Nephron progenitor cell (in vitro differentiated cells): ENCODE data around the gene GDA.

ENCODE experiments used
- DNase-seq: peaks from one replicate; pipeline ENCODE4 v3.0.0; 2021
- H3K27ac Mint-ChIP-seq: 2 replicates; pipeline ENCODE4 v1.8.0; 2021; ENCODE audit warnings: mild to moderate bottlenecking, moderate library complexity, mixed read lengths
- H3K27me3 Mint-ChIP-seq: 2 replicates; pipeline ENCODE4 v1.8.0; 2021; ENCODE audit warnings: mild to moderate bottlenecking, low read depth, mixed read lengths; ENCODE audit not compliant: poor library complexity
- H3K36me3 Mint-ChIP-seq: 2 replicates; pipeline ENCODE4 v1.8.0; 2021; ENCODE audit warnings: low read depth, mixed read lengths
- H3K4me1 Mint-ChIP-seq: 2 replicates; pipeline ENCODE4 v1.8.0; 2021; ENCODE audit warnings: mixed read lengths
- H3K4me3 Mint-ChIP-seq: 2 replicates; pipeline ENCODE4 v1.8.0; 2021; ENCODE audit warnings: mild to moderate bottlenecking, moderate library complexity, mixed read lengths
- H3K9me3 Mint-ChIP-seq: 2 replicates; pipeline ENCODE4 v1.8.0; 2021; ENCODE audit warnings: mild to moderate bottlenecking, moderate library complexity, mixed read lengths
- TF ChIP-seq, protein P1 (sequence below): fragments of 200-600 bp; sonication (generic); IDR thresholded peaks from 2 replicates; pipeline ENCODE4 v1.5.0; 2021; ENCODE audit warnings: antibody characterized with exemption

The GDA gene

DNA sequence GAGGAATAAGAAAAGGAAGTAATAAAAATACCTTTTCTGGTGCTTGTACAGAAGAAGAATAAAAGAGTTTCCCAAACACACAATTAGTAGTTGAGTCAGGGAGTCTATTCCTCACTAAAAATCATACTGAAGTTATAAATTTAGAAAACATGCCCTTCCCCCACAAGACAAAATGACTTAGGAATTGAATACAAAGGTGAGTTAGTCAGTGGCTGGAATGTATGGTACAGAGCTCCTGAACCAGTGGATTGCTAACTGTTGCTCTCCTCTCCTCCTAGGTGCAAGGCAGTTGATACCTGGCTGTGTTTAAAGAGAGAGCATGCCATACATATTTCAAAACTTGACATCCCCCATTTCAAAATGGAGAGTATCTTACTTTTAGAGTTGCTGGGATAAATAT lies 1.9 kb downstream of the GDA start:
- no peak overlapping the region for H3K4me3 Mint-ChIP-seq
- no peak for DNase-seq
- H3K27ac Mint-ChIP-seq: no peak overlapping the region
- peaks cover 72% of the 10 kb centered on the region for H3K27me3 Mint-ChIP-seq
- no peaks in the 10 kb centered on the region for H3K36me3 Mint-ChIP-seq
- H3K4me1 Mint-ChIP-seq: peaks cover 15% of the 10 kb centered on the region
- TF ChIP-seq, protein P1, sequence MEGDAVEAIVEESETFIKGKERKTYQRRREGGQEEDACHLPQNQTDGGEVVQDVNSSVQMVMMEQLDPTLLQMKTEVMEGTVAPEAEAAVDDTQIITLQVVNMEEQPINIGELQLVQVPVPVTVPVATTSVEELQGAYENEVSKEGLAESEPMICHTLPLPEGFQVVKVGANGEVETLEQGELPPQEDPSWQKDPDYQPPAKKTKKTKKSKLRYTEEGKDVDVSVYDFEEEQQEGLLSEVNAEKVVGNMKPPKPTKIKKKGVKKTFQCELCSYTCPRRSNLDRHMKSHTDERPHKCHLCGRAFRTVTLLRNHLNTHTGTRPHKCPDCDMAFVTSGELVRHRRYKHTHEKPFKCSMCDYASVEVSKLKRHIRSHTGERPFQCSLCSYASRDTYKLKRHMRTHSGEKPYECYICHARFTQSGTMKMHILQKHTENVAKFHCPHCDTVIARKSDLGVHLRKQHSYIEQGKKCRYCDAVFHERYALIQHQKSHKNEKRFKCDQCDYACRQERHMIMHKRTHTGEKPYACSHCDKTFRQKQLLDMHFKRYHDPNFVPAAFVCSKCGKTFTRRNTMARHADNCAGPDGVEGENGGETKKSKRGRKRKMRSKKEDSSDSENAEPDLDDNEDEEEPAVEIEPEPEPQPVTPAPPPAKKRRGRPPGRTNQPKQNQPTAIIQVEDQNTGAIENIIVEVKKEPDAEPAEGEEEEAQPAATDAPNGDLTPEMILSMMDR: no peak
- peaks cover 4% of the 10 kb centered on the region for H3K9me3 Mint-ChIP-seq

DNA sequence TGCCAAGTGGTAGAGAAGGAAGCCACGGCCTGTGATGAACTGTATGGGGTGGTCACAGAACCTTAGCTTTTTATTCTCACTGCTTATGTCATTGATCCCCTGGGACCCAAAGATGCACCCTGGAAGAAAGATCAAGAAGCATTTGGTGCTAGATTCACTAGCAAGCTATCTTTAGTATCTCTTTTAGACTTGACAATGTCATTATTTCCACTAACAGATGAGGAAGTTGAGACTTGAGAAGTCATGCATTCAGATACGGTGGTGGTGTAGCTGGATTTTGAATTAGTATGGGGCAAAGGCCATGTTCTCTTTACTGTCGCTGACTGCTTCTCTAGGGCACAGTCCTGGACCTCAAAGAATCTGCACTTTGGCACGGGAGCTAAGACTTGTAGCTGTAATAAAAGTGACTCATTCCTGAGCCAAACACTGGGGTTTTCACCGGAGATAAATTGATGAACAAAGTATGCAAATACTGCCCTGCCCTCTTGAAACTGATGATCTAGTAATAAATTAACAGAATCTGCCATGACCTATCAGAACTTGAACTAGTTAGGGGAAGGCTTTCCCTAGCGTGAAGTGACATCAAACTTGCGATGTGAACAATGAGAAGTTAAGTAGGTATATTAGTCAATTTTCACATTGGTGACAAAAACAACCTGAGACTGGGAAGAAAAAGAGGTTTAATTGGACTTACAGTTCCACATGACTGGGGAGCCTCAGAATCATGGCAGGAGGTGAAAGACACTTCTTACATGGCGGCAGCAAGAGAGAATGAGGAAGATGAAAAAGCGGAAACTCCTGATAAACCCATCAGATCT lies 5.4 kb downstream of the GDA start:
- TF ChIP-seq, protein P1: no peak
- Mint-ChIP-seq H3K4me1 (peaks cover 6% of the 10 kb centered on the region), H3K9me3 (peaks cover 4% of the 10 kb centered on the region), H3K36me3 (no peaks in the 10 kb centered on the region), H3K27ac (no peak overlapping the region), H3K4me3 (no peak overlapping the region), H3K27me3 (peaks cover 36% of the 10 kb centered on the region)
- no peak for DNase-seq

DNA sequence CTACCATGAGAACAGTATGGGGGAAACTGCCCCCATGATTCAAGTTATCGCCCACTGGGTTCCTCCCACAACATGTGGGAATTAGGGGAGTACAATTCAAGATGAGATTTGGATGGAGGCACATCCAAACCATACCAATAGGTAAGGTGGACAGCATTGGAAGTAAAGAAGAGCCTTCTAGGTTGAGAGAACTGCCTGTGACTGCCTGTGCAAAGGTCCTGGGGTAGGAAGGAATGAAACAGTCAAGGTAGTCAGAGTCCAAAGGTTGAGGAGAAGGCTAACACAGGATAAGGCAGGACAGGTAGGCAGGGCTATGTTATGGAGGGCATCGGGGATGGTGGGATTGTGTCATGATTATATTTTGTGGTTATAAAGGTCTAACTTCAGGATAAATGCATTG lies 6.1 kb downstream of the GDA start:
- no peaks in the 10 kb centered on the region for H3K36me3 Mint-ChIP-seq
- no peak overlapping the region for H3K27ac Mint-ChIP-seq
- H3K27me3 Mint-ChIP-seq: peaks cover 30% of the 10 kb centered on the region

DNA sequence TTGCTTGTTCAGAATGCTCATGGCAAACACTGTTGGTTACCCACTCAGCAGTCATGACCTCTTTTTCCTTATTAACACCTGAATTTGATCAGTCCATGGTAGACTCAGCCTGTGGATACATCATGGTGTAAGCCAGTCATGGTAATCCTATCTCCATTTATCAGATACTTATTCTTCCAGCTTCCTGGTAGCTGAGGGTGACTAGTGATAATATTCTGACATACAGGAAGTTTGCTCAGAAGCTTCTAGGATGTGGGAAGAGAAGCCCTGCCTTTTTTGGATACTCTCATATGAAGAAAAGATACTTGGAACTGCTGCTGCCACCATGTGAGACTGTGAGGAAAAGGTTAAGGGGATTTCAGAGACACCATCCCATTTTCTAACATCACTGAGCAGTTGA lies 7.3 kb downstream of the GDA start:
- TF ChIP-seq, protein P1: no peak
- H3K4me1 Mint-ChIP-seq: no peaks in the 10 kb centered on the region
- H3K9me3 Mint-ChIP-seq: peaks cover 4% of the 10 kb centered on the region
- peaks cover 17% of the 10 kb centered on the region for H3K27me3 Mint-ChIP-seq
- no peak overlapping the region for H3K4me3 Mint-ChIP-seq
- H3K36me3 Mint-ChIP-seq: no peaks in the 10 kb centered on the region
- DNase-seq: no peak
- no peak overlapping the region for H3K27ac Mint-ChIP-seq

More for the DNA sequence above, 6.1 kb downstream of the GDA start:
- H3K4me1 Mint-ChIP-seq: peaks cover under 1% of the 10 kb centered on the region
- H3K9me3 Mint-ChIP-seq: peaks cover 4% of the 10 kb centered on the region
- TF ChIP-seq, protein P1: no peak
- DNase-seq: no peak
- H3K4me3 Mint-ChIP-seq: no peak overlapping the region

DNA sequence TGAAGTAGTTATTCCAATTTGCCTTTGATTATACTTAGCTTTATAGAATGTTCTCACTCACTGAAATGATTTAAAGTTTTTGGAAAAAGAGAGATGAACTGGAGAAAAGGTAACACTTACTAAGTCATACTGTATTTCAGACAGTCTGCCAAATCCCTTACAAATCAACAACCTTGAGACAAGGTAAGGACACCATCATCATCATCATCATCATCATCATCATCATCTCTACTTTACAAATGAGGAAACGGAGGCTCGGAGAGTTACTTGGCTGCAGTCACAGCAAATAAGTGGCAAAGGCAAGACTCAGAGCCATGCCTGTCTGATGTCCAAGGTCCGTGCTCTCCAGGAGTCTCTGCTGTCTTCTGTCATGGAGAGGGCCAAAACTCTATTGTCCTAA lies 9.4 kb downstream of the GDA start:
- Mint-ChIP-seq H3K27me3 (peaks cover 8% of the 10 kb centered on the region), H3K27ac (no peak overlapping the region), H3K36me3 (no peaks in the 10 kb centered on the region), H3K4me3 (no peak overlapping the region), H3K9me3 (peaks cover 4% of the 10 kb centered on the region), H3K4me1 (no peaks in the 10 kb centered on the region)
- no peak for DNase-seq
- TF ChIP-seq, protein P1: no peak
